HG02840 (cell line): ENCODE measurements around the gene PTPRF.
"Not testable (repeated sequence)": the region's sequence is repeated elsewhere in the genome, so short reads cannot be mapped to it uniquely, and the experiment has no call there.

ENCODE experiments used
- ATAC-seq: cut with Tn5 transposase; IDR thresholded peaks from one replicate; pipeline ENCODE4 v1.9.1; 2021; ENCODE audit warnings: mild to moderate bottlenecking, moderate library complexity, moderate number of reproducible peaks; ENCODE audit not compliant: unreplicated experiment, low FRiP score

The PTPRF gene

DNA sequence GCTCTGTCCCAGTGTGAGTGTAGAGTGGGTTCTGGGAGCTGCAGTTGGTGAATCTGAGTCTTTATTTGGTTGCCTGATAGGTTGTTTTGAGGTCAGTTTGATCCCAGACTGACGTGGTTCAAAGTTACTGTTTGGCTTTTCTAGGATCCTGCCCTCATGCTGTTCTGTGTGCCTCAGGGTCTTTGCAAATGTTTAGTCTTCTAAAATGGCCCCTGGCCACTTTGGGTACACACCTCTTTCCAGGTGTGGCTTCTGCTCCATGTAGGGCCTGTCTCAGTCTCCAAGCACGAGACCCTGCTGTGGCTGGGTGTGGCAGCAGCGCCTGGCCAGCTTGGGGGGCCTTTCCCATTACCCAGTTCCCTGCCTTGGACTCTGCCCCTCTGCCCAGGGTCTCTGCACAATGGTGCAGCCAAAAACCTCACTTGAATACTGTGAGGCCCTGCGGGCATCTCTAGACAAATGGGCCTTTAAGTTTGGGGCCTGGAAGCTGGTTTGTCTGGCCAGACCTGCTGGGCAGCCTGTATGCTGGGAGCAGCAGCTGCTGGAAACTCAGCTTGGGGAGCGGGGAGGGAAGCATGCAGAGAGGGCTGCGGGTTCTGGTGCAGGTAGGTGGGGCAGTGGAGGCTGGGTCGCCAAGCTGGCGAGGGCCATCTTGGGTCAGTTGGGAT, 5.6 kb downstream of the PTPRF start:
- ATAC-seq = no peak

DNA sequence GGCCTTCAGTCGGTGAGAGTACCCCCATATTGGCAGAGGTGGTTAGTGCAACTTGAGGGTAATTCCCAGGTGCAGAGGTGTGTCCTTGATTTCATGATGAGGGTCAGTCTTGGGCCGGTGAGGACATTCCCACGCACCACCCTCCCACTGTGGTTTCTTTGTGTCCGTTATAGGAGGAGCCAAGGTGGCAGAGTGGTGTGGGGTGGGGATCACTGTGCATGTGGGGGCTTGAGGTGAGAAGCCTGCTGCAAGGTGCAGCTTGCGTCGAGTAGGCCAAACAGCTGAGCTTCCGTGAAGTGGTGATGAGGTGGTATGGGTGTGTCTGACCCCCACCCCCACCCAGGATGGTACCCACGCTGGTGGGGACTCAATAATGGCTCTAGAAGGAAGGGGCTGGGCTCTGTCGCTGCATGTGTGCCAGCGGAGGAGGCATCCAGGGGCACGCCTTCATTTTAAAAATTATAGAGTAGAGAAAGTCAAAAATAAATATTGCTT, 6.2 kb downstream of the PTPRF start:
- no peak for ATAC-seq

- ATAC-seq = no peak
These were observed 6.9 kb downstream of the PTPRF start for GRCh38 chr1:43537423-43538142.

GRCh38 chr1:43538143-43538487, 7.4 kb downstream of the PTPRF start:
- ATAC-seq = no peak

DNA sequence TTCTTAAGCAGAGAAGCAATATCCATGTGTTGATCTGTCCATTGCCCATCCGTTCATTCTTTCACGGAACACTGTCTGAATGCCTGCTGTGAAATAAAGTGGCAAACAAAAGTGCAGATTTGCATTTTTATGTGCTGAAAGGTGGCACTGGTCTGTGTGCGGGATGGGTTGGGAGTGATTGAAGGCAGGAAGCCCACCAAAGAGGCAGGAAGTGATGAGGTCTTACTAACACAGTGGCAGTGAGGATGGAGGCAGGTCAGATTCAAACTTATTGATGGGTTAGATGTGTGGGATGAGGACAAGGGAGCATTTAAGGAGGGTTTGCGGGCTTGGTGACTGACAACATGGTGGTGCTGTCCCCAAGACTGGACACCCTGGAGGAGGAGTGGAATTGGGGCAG, 8.3 kb downstream of the PTPRF start:
- ATAC-seq = no peak

- no peak for ATAC-seq
These were observed 9.2 kb downstream of the PTPRF start for GRCh38 chr1:43539726-43540434.

- no peak for ATAC-seq
These were observed 10.0 kb downstream of the PTPRF start for GRCh38 chr1:43540653-43541071.

- no peak for ATAC-seq
These were observed 10.5 kb downstream of the PTPRF start for GRCh38 chr1:43541141-43541540.

DNA sequence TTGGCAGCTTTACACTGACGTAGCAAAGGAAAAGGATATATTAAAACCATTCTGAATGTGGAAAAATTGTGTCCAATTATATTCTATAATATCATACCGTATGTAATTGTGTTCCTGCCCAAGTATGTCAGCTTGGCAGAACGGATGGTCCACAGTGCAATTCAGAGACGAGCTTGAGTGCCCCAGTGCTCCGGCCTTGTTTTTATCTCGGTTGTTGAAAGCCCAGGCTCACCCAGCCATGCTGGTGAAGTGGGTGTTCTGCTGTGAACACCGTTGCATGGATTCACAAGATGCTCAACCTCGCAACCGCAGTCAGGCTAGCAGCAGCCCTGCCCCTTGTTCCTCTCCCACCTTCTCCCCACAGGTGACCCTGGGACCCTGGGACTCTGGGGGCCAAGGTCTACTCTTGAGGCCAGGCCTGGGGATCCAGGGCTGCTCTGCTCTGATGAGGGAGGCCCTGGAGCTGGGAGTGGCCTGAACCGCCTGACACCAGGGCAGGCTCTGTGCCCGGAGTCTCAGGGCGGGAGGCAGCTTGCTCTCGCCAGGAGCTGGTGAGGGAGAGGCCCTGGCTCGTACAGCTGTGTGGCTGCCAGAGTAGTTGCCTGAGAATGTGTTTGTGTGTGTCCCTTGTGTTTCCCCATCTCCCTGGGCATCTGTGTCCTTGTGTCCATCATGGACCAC, 11.2 kb downstream of the PTPRF start:
- no peak for ATAC-seq

DNA sequence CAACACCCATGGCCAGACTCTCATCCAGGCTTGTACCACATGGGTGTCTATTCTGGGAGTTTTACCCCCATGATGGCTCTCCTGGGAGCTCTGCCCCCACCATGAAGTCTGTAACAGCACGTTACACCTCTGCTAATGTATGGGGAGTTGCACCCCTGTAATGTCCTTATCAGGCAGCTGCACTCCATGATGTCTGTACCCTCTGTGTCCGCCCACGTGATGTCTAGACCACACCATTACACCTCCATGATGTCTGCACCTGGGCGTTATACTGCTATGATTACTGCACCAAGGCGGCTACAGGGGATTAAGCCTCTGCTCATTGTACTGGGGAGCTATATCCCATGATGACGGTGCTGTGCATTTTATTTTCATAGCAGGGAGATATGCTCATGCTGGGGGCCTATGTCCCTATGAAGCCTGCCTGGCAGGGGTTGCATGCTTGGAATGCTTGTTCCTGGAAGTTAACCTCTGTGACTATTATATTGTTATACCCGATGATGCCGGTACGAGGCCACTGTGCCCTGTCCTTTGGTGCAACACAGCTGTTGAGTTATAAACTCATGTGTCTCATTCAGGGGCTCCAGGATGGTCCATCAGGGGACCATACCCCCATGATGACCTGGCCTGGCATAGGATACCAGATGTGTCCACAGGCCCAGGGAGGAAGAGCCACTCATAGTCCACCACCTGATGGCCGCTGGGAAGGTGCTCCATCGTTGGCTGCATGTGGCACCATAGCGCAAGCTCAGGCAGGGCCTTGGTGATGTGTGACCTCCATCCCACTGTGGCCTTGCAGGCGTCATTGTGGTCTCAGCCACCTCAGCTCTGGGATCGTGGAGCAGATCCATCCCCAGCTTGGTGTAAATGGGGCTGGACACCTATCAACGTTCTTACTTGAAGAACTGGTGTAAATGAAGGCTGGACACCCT, 12.1 kb downstream of the PTPRF start:
- ATAC-seq = no peak

DNA sequence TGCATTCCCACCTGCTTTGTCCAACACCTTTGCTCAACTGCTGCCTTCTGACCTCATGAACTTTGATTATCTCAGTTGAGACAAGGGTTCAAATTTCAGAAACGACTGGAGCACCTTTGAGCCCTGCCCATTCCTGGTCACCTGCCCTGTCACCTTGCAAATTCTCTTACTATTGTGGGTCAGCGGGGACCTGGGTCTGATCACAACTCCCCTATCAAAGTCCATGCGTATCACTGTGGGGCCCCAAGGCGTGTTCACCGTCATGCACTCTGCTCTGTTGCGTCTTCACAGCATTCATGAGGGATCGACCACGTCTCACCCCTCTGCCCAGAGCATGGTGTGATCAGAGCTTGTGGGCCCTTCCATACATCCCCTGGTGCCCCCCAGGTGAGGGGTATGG, 12.9 kb downstream of the PTPRF start:
- no peak for ATAC-seq

GRCh38 chr1:43545339-43545694, 14.6 kb downstream of the PTPRF start:
- no peak for ATAC-seq

DNA sequence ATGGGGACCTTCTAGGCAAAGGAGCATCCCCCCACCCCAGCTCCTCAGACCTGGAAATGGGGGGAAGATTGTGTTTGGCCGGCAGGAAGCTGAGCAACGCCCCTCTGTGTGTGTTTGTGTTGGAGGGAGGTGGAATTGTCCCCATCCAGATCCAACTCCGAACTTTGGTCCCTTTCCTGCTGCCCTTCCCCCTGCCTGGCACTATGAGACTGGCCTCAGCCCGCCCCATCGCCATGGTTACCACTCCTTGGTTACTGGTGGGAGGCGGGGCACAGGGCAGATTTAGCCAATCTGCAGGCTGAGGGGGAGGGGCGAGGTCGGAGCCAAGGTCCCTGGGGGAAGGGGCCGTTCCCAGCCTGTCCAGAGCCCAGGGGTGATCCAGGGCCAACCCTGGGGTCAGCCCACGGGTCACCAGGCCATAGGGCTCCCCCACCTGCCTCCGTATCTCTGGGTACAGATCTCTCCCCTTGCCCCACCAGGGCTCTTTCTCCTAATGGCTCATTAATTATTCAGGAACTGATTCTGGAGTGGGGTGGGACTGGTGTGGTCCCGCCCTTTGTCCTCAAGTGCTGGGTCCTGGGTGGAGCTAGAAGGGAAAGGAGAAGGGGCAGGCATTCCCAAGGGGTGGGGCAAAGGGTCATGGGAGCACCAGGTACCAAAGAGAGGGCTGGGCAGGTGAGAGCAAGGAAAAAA, 15.2 kb downstream of the PTPRF start:
- ATAC-seq = no peak

DNA sequence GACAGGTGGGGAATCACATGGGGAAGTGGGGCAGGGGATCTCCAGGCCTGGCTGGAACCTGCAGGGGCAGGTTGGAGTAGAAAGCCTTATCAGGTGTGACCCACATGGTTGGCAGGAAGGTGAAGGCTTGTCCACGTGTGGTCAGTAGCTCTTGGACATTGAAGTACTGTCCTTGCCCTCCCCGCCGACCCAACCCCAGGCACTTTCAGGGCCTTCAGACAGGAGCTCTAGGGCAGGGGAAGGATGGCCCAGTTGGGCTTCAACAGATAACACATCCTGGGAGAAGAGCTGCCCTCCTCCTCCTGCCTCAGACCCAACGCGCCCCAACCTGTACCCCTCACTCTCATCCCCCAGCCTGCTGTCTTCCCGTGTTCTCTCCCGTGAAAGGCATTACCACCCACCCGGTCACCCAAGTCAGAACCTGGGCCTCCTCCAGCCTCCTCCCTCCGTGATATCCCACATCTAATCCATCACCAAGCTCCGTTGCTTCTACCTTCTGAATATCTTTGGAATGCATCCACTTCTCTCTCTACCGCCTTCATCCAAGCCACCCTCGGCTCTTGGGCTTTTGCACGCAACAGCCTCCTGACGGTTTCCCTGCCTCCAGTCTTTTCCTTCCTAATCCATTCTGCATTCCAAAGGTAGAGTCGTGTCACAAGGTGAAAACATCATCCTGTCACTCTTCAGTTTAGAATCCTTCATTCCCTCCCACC, 15.9 kb downstream of the PTPRF start:
- ATAC-seq = no peak

- ATAC-seq = no peak
These were observed 16.9 kb downstream of the PTPRF start for GRCh38 chr1:43547538-43548072.

- ATAC-seq = no peak
These were observed 17.9 kb downstream of the PTPRF start for GRCh38 chr1:43548285-43549271.

- ATAC-seq = not testable (repeated sequence)
These were observed 18.7 kb downstream of the PTPRF start for GRCh38 chr1:43549394-43549793.
